Measurements from ENCODE around the gene GDPD5. TPM values are rescaled to one million over a fixed set of nuclear protein-coding genes. Genes with fewer than 3 reads are reported as not detected.
A peak's percentile ranks its signal among the peaks of the same experiment; 100 is the strongest.

Gene GDPD5
- total and polyA plus RNA-seq, 12 donors = 4.1 to 110 (median 14.5) TPM

DNA sequence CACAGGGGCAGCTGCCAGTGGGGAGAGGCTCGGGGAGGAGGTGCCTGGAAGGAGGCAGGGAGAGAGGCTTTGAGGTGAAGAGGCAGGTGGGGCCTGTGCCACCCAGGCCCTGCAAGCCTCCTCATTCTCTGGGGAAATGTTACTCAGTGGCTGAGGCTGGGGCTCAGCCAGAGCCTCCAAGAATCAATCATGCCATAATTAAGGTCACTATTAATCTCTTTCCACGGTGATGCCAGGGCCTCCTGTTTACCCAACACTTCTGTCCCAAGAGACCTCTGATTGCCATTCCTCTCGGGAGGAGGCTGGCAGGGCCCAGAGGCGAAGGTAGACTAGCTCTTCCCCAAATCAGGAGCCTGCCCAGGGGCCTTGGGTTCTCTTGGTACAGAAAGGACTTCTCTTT, 38.4 kb downstream of the GDPD5 start:
- peak in 1 of 7 donors; percentile 26 for DNase-seq
- 54 to 66% (median 56%) methylated on average over 3 to 4 of the region's 4 CpGs for WGBS, 4 donors
- H3K27me3 ChIP-seq = no peaks in the 10 kb centered on the region
- intact Hi-C loops (cut with DNase I) = no loop called here
- no peak for TF ChIP-seq POLR2A (IDR thresholded peaks at IDR 0.05)
- TF ChIP-seq, protein P1, sequence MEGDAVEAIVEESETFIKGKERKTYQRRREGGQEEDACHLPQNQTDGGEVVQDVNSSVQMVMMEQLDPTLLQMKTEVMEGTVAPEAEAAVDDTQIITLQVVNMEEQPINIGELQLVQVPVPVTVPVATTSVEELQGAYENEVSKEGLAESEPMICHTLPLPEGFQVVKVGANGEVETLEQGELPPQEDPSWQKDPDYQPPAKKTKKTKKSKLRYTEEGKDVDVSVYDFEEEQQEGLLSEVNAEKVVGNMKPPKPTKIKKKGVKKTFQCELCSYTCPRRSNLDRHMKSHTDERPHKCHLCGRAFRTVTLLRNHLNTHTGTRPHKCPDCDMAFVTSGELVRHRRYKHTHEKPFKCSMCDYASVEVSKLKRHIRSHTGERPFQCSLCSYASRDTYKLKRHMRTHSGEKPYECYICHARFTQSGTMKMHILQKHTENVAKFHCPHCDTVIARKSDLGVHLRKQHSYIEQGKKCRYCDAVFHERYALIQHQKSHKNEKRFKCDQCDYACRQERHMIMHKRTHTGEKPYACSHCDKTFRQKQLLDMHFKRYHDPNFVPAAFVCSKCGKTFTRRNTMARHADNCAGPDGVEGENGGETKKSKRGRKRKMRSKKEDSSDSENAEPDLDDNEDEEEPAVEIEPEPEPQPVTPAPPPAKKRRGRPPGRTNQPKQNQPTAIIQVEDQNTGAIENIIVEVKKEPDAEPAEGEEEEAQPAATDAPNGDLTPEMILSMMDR (IDR thresholded peaks at IDR 0.05) = no peak
- no peaks in the 10 kb centered on the region for H3K9me3 ChIP-seq (replicated peaks in 1 of 3)
- H3K4me1 ChIP-seq (replicated peaks in 1 of 2) = no peaks in the 10 kb centered on the region
- H3K36me3 ChIP-seq (replicated peaks in 1 of 2) = no peaks in the 10 kb centered on the region
- no peak overlapping the region for H3K27ac ChIP-seq
- no peak overlapping the region for H3K4me3 ChIP-seq

DNA sequence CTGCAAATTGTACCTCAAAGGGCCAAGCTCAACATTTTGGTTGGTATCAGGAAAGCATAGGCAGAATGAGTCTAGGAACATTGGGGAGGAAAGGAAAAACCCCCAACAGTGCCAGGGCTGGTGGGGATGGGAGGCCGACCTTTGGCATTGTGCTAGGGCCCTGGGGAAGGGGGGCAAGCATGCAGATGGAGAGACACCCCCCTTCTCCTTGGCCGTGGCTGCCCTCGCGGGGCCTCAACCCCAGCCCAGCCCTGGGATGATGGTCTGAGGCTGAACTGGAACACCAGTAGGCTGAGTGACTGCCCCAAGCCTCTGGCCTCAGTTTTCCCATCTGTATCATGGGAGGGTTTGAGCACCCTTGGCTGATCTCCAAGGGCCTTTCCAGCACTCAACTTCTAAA, 40.0 kb downstream of the GDPD5 start:
- no peak for DNase-seq
- Histone ChIP-seq H3K9me3 (replicated peaks in 1 of 3) (no peaks in the 10 kb centered on the region), H3K27me3 (no peaks in the 10 kb centered on the region), H3K4me1 (replicated peaks in 1 of 2) (no peaks in the 10 kb centered on the region), H3K4me3 (no peak overlapping the region), H3K36me3 (replicated peaks in 1 of 2) (no peaks in the 10 kb centered on the region), H3K27ac (no peak overlapping the region)
- intact Hi-C loops (cut with DNase I) = no loop called here
- 76 to 100% (median 91%) methylated on average over 1 to 4 of the region's 4 CpGs for WGBS, 4 donors
- no peak for TF ChIP-seq POLR2A (IDR thresholded peaks at IDR 0.05)
- TF ChIP-seq, protein P1 (IDR thresholded peaks at IDR 0.05) = no peak

DNA sequence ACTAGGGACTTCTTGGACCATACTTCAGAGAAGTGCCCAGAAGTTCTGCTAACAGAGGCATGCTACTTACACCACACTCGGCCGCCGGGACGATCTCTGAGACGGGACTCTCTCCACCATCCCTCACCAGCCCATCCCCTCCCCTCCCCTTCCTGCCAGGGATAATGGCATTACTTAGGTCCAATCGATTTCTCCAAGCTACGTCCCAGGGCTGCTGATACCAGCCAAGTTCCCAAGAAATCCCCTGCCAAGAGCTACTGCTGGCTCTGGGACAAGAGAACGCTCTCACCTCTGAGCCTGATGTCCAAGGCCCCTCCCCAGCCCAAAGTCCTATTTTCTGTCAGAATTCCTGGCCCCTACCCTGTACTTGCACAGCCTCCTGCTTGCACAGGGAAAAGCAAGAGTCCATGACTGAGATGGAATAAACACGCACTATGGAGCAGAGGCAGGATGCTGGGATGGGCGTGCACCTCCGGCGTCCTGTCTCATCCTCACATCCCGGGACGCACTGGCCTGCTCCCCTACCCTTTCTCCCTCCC, 42.7 kb downstream of the GDPD5 start:
- Histone ChIP-seq H3K9me3 (replicated peaks in 1 of 3) (no peaks in the 10 kb centered on the region), H3K4me1 (replicated peaks in 1 of 2) (no peaks in the 10 kb centered on the region), H3K4me3 (no peak overlapping the region), H3K27me3 (no peaks in the 10 kb centered on the region), H3K36me3 (replicated peaks in 1 of 2) (no peaks in the 10 kb centered on the region), H3K27ac (no peak overlapping the region)
- intact Hi-C loops (cut with DNase I) = no loop called here
- no peak for TF ChIP-seq POLR2A (IDR thresholded peaks at IDR 0.05)
- TF ChIP-seq, protein P1 (IDR thresholded peaks at IDR 0.05) = no peak
- DNase-seq = no peak
- WGBS, 4 donors = 81 to 87% (median 81%) methylated on average over 12 to 14 of the region's 14 CpGs

DNA sequence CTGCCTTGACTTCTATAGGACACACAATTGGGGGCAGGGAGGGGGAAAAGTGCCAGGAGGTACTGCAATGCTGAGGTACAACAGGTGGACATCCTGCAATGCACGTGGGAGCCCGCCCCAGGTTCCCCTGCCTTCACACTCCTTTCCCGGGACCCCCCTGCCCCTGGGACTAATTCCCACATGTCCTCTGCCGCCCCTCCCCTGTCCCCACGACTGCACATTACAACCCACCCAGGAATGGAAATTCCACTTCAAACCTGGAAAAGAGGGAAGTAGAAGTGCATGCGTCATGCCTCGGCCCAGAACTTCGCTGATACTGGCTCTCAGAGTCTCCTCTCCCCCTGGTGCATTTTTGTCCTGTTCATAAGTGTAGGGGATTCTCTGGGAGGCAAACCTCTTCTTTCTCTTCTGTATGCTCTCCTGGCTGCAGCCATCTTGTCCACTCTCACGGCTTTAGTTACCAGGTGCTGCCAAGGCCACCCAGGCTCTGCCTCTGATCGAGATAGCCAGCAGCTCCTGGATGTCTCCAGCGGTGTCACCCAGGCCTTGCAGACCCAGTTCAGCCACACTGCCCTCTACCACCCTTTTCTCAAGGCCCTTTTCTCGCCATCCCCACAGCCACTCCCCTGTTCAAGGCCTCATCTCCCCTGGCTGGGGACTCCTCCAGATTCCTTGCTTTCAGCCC, 43.7 kb downstream of the GDPD5 start:
- DNase-seq = no peak
- WGBS, 4 donors = 74 to 78% (median 77%) methylated on average over 12 of the region's 12 CpGs
- no peak for TF ChIP-seq POLR2A (IDR thresholded peaks at IDR 0.05)
- TF ChIP-seq, protein P1 (IDR thresholded peaks at IDR 0.05) = no peak

More for the DNA sequence above, 43.7 kb downstream of the GDPD5 start:
- intact Hi-C loops (cut with DNase I) = no loop called here
- Histone ChIP-seq H3K4me1 (replicated peaks in 1 of 2) (no peaks in the 10 kb centered on the region), H3K27me3 (no peaks in the 10 kb centered on the region), H3K9me3 (replicated peaks in 1 of 3) (no peaks in the 10 kb centered on the region), H3K36me3 (replicated peaks in 1 of 2) (no peaks in the 10 kb centered on the region), H3K27ac (no peak overlapping the region), H3K4me3 (no peak overlapping the region)

Data from adrenal gland (tissue), 12 donors.